HCT116 (cell line): Measurements from ENCODE around the gene AKR1E2. TPM values are rescaled to one million over a fixed set of nuclear protein-coding genes. Genes with fewer than 3 reads are reported as not detected.

Experiments used
- ATAC-seq: fragments of 200-7000 bp; cut with Tn5 transposase; 2 replicates; pipeline ENCODE4 v1.9.1; 2020; ENCODE audit warnings: mild to moderate bottlenecking, moderate library complexity
- BruUV-seq: library from RNA; stranded (reverse); fragments of 400-500 nt; replicated peaks from 2 replicates; lab custom pipeline; 2021; lab: Mats Ljungman, UMichigan
- CTCF ChIA-PET: fragments of 300-600 bp; sonication (Branson Sonifier 250); formaldehyde crosslinking; loops from one replicate; lab custom pipeline; 2021; ENCODE audit warnings: antibody characterized with exemption; lab: Charles Lee
- POLR2A ChIA-PET: fragments of 300-600, 350-600 bp; sonication (Branson Sonifier 250); formaldehyde crosslinking; loops from one replicate; lab custom pipeline; 2021; ENCODE audit warnings: antibody characterized with exemption; lab: Charles Lee
- RAD21 ChIA-PET, 2 experiments: fragments of 300-600 bp; sonication (Branson Sonifier 250); formaldehyde crosslinking; loops; one replicate each; lab custom pipeline; 2023; ENCODE audit warnings: low total read pairs in 2 of 2; ENCODE audit not compliant: uncharacterized antibody in 2 of 2, unreplicated experiment in 2 of 2, low non-redundant PET in 1 of 2; lab: Charles Lee
- DNase-seq: peaks from one replicate; pipeline ENCODE4 v3.0.0-alpha.2; 2010; ENCODE audit warnings: low read depth, low spot score
- H2AFZ ChIP-seq: fragments of 200-600 bp; shearing (Covaris generic), sonication (generic); 2 replicates; pipeline ENCODE4 v1.6.1; 2017; ENCODE audit warnings: low read depth, mixed run types, mixed read lengths, antibody characterized with exemption, low read length; ENCODE audit not compliant: poor library complexity, severe bottlenecking
- H3K27ac ChIP-seq: 2 replicates; pipeline ENCODE4 v1.5.1; 2012; ENCODE audit warnings: low read depth, low read length
- H3K27me3 ChIP-seq: fragments of 200-600 bp; sonication (generic); 2 replicates; pipeline ENCODE4 v1.6.1; 2016; ENCODE audit warnings: mixed run types, low read length, mixed read lengths; ENCODE audit not compliant: insufficient read depth
- H3K36me3 ChIP-seq, 2 experiments: fragments of 200-500 bp in 1 of 2; fragments of 200-600 bp in 1 of 2; sonication (Bioruptor generic) in 1 of 2; sonication (generic) in 1 of 2; 2 replicates each; pipeline versions ENCODE4 v1.5.1 to v1.6.1; 2014 to 2016; ENCODE audit warnings: low read length in 2 of 2, inconsistent platforms in 1 of 2, mixed read lengths in 1 of 2, mixed run types in 1 of 2; ENCODE audit not compliant: insufficient read depth in 2 of 2, control insufficient read depth in 1 of 2
- H3K4me1 ChIP-seq, 2 experiments: fragments of 200-600 bp in 1 of 2; sonication (generic) in 1 of 2; 2 replicates each; pipeline versions ENCODE4 v1.5.1 to v1.6.1; 2012 to 2017; ENCODE audit warnings: low read length in 2 of 2, inconsistent platforms in 1 of 2, mild to moderate bottlenecking in 1 of 2, mixed read lengths in 1 of 2, mixed run types in 1 of 2, moderate library complexity in 1 of 2; ENCODE audit not compliant: insufficient read depth in 2 of 2, control insufficient read depth in 1 of 2
- H3K4me2 ChIP-seq: fragments of 200-600 bp; sonication (generic); 2 replicates; pipeline ENCODE4 v1.6.1; 2017; ENCODE audit warnings: mixed run types, low read length, mixed read lengths
- H3K4me3 ChIP-seq, 2 experiments: fragments of 200-600 bp in 1 of 2; sonication (generic) in 1 of 2; replicated peaks in 1 of 2; 2 replicates each; pipeline ENCODE4 v1.5.1; 2011 to 2016; ENCODE audit warnings: low read length in 2 of 2, control low read depth in 1 of 2, low read depth in 1 of 2, mild to moderate bottlenecking in 1 of 2, mixed read lengths in 1 of 2, mixed run types in 1 of 2
- H3K79me2 ChIP-seq: fragments of 200-600 bp; sonication (generic); 2 replicates; pipeline ENCODE4 v1.6.1; 2017; ENCODE audit warnings: mild to moderate bottlenecking, mixed run types, low read length, moderate library complexity, mixed read lengths; ENCODE audit not compliant: insufficient read depth
- H3K9ac ChIP-seq: fragments of 200-600 bp; sonication (generic); 2 replicates; pipeline ENCODE4 v1.6.1; 2016; ENCODE audit warnings: low read length, mixed read lengths
- H3K9me2 ChIP-seq: fragments of 200-600 bp; sonication (generic), shearing (Covaris generic); 2 replicates; pipeline ENCODE4 v1.6.1; 2017; ENCODE audit warnings: mixed run types, mild to moderate bottlenecking, moderate library complexity; ENCODE audit not compliant: insufficient read depth
- H3K9me3 ChIP-seq, 2 experiments: fragments of 200-500 bp in 1 of 2; fragments of 200-600 bp in 1 of 2; sonication (Bioruptor generic) in 1 of 2; sonication (generic) in 1 of 2; 2 replicates each; pipeline ENCODE4 v1.6.1; 2014 to 2017; ENCODE audit warnings: low read length in 2 of 2, mixed read lengths in 2 of 2, inconsistent platforms in 1 of 2, low read depth in 1 of 2, mild to moderate bottlenecking in 1 of 2, mixed run types in 1 of 2, moderate library complexity in 1 of 2; ENCODE audit not compliant: control insufficient read depth in 1 of 2, insufficient read depth in 1 of 2
- H4K20me1 ChIP-seq: fragments of 200-600 bp; sonication (generic), shearing (Covaris generic); 2 replicates; pipeline ENCODE4 v1.6.1; 2017; ENCODE audit warnings: mixed run types, mild to moderate bottlenecking, moderate library complexity; ENCODE audit not compliant: insufficient read depth
- ATF3 ChIP-seq: IDR thresholded peaks from 2 replicates; pipeline ENCODE4 v1.6.1; 2012
- CBX3 ChIP-seq: IDR thresholded peaks from 2 replicates; pipeline ENCODE4 v1.6.1; 2012; ENCODE audit warnings: low read depth
- CTCF ChIP-seq, 3 experiments: fragments of 200-600 bp in 1 of 3; sonication (generic) in 1 of 3; IDR thresholded peaks in 2 of 3; conservative IDR thresholded peaks in 1 of 3; 2 replicates each; pipeline ENCODE4 v1.5.1; 2012 to 2017; ENCODE audit warnings: low read depth in 2 of 3, low read length in 2 of 3, antibody characterized with exemption in 1 of 3, borderline replicate concordance in 1 of 3, control low read depth in 1 of 3, mild to moderate bottlenecking in 1 of 3, mixed read lengths in 1 of 3, mixed run types in 1 of 3, moderate library complexity in 1 of 3; ENCODE audit not compliant: insufficient read depth in 1 of 3
- ELF1 ChIP-seq: IDR thresholded peaks from 2 replicates; pipeline ENCODE4 v1.6.1; 2012; ENCODE audit warnings: low read depth, borderline replicate concordance
- EZH2phosphoT487 ChIP-seq: fragments of 200-600 bp; IDR thresholded peaks from 2 replicates; pipeline ENCODE4 v1.6.1; 2018; ENCODE audit warnings: antibody characterized with exemption, borderline replicate concordance
- FOSL1 ChIP-seq: IDR thresholded peaks from 2 replicates; pipeline ENCODE4 v1.6.1; 2012; ENCODE audit warnings: low read depth
- POLR2AphosphoS5 ChIP-seq: IDR thresholded peaks from 2 replicates; pipeline ENCODE4 v1.6.1; 2011; ENCODE audit warnings: mild to moderate bottlenecking, low read depth, low read length, moderate library complexity
- RAD21 ChIP-seq: IDR thresholded peaks from 2 replicates; pipeline ENCODE4 v1.6.1; 2012; ENCODE audit warnings: low read depth, mild to moderate bottlenecking
- REST ChIP-seq: IDR thresholded peaks from 2 replicates; pipeline ENCODE4 v1.6.1; 2012; ENCODE audit warnings: low read depth
- SIN3A ChIP-seq: IDR thresholded peaks from 2 replicates; pipeline ENCODE4 v1.6.1; 2012; ENCODE audit warnings: low read depth
- SP1 ChIP-seq: IDR thresholded peaks from 2 replicates; pipeline ENCODE4 v1.6.1; 2012; ENCODE audit warnings: low read depth
- SRF ChIP-seq: IDR thresholded peaks from 2 replicates; pipeline ENCODE4 v1.6.1; 2012; ENCODE audit warnings: low read depth
- YY1 ChIP-seq: IDR thresholded peaks from 2 replicates; pipeline ENCODE4 v1.6.1; 2011; ENCODE audit warnings: low read length, low read depth, moderate library complexity, mild to moderate bottlenecking; ENCODE audit not compliant: insufficient replicate concordance; ENCODE audit errors: extremely low read depth
- ZBTB33 ChIP-seq: IDR thresholded peaks from 2 replicates; pipeline ENCODE4 v1.6.1; 2011; ENCODE audit warnings: mild to moderate bottlenecking, low read length, moderate library complexity; ENCODE audit not compliant: insufficient replicate concordance; ENCODE audit errors: extremely low read depth
- ZFX ChIP-seq: fragments of 450-650 bp; IDR thresholded peaks from 2 replicates; pipeline ENCODE4 v1.6.1; 2017
- ZNF274 ChIP-seq: fragments of 200-500 bp; sonication (Bioruptor generic); IDR thresholded peaks from 2 replicates; pipeline ENCODE4 v1.6.1; 2014; ENCODE audit warnings: mild to moderate bottlenecking, low read depth, low read length, inconsistent platforms
- intact Hi-C: fragments of 100-400 bp; cut with micrococcal nuclease; formaldehyde crosslinking; loops from 2 replicates; pipeline ENCODE4 v1.10.0; 2022
- total RNA-seq: library from RNA; stranded (reverse); gene quantifications from one replicate; pipeline ENCODE4 v1.2.1, GENCODE V29; 2021; ENCODE audit not compliant: unreplicated experiment
- TF ChIP-seq, protein P1 (sequence below): IDR thresholded peaks from 2 replicates; pipeline ENCODE4 v1.6.1; 2012

The AKR1E2 gene
- total RNA-seq, 1 experiment from 2014 or later, result 5.0 TPM

DNA sequence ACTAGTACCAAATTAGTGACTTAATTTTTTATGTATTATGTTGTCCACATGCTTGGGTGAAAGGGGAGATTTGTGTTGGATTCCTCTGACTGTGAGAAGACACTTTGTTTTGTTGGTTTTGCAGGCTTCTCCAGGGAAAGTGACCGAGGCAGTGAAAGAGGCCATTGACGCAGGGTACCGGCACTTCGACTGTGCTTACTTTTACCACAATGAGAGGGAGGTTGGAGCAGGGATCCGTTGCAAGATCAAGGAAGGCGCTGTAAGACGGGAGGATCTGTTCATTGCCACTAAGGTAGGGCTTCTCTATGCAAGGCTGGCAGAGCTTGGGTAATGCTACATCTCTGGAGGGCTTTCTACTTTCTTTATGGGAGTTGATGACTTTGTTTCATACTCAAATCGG is 4.5 kb downstream of the AKR1E2 start:
- Histone ChIP-seq H3K36me3 (no peaks in the 10 kb centered on the region), H3K27me3 (no peaks in the 10 kb centered on the region), H2AFZ (no peak overlapping the region), H3K79me2 (no peaks in the 10 kb centered on the region), H3K4me2 (no peak overlapping the region), H3K9me3 (no peaks in the 10 kb centered on the region), H3K9me2 (no peaks in the 10 kb centered on the region), H3K9ac (no peak overlapping the region), H4K20me1 (no peaks in the 10 kb centered on the region), H3K4me1 (peaks cover 0 to 15% of the 10 kb centered on the region in 2 experiments; a peak in 1 of 4 replicates), H3K27ac (no peak overlapping the region), H3K4me3 (no peak overlapping the region)
- ATAC-seq, result no peak
- RAD21 ChIA-PET, result no interaction called here
- BruUV-seq, result no TSS peak
- CTCF ChIA-PET, result no interaction called here
- intact Hi-C loops, result no loop called here
- POLR2A ChIA-PET, result no interaction called here
- TF ChIP-seq ATF3 (no peak), REST (no peak), POLR2AphosphoS5 (no peak), ZBTB33 (no peak), CBX3 (no peak), SIN3A (no peak), ELF1 (no peak), SP1 (no peak), YY1 (no peak), CTCF (IDR thresholded peaks at IDR 0.05 in 2 of 3, conservative IDR thresholded peaks at IDR 0.05 in 1 of 3; ENCODE audit: borderline replicate concordance in 1 of 3, insufficient read depth in 1 of 3, low read depth in 2 of 3, low read length in 2 of 3) (no peak), EZH2phosphoT487 (no peak), FOSL1 (no peak), ZFX (no peak), SRF (no peak), ZNF274 (no peak), RAD21 (no peak)
- TF ChIP-seq, protein P1, sequence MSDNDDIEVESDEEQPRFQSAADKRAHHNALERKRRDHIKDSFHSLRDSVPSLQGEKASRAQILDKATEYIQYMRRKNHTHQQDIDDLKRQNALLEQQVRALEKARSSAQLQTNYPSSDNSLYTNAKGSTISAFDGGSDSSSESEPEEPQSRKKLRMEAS, result no peak
- DNase-seq, result no peak
